Glutamatergic neuron (in vitro differentiated cells): Measurements from ENCODE around the gene KHSRP. TPM values are rescaled to one million over a fixed set of nuclear protein-coding genes. Genes with fewer than 3 reads are reported as not detected.
A peak's percentile ranks its signal among the peaks of the same experiment; 100 is the strongest.

Experiments
- DNase-seq: peaks from one replicate; pipeline ENCODE4 v3.0.0; 2022
- H3K27ac Mint-ChIP-seq: one replicate; pipeline ENCODE4 v1.8.0; 2020; ENCODE audit warnings: mild to moderate bottlenecking, mixed read lengths, inconsistent platforms; ENCODE audit not compliant: unreplicated experiment
- H3K27me3 Mint-ChIP-seq: one replicate; pipeline ENCODE4 v1.8.0; 2020; ENCODE audit warnings: mild to moderate bottlenecking, moderate library complexity, mixed read lengths, inconsistent platforms; ENCODE audit not compliant: unreplicated experiment
- H3K36me3 Mint-ChIP-seq: one replicate; pipeline ENCODE4 v1.8.0; 2020; ENCODE audit warnings: mild to moderate bottlenecking, mixed read lengths, inconsistent platforms; ENCODE audit not compliant: unreplicated experiment
- H3K4me1 Mint-ChIP-seq: one replicate; pipeline ENCODE4 v1.8.0; 2020; ENCODE audit warnings: mild to moderate bottlenecking, low read depth, mixed read lengths, inconsistent platforms; ENCODE audit not compliant: unreplicated experiment
- H3K4me3 Mint-ChIP-seq: one replicate; pipeline ENCODE4 v1.8.0; 2020; ENCODE audit warnings: mild to moderate bottlenecking, mixed read lengths, inconsistent platforms; ENCODE audit not compliant: unreplicated experiment
- H3K9me3 Mint-ChIP-seq: one replicate; pipeline ENCODE4 v1.8.0; 2020; ENCODE audit warnings: mild to moderate bottlenecking, moderate library complexity, mixed read lengths, inconsistent platforms; ENCODE audit not compliant: unreplicated experiment
- CTCF ChIP-seq: fragments of 200-600 bp; sonication (generic); IDR thresholded peaks from one replicate; pipeline ENCODE4 v1.5.0; 2021; ENCODE audit not compliant: partially characterized antibody, unreplicated experiment
- total RNA-seq: library from RNA; stranded (reverse); fragmentation: NEBNext Ultra II Directional; extraction: Animal tissue kit (Norgen Biotek cat#: 25700); gene quantifications from one replicate; pipeline ENCODE4 v1.2.1, GENCODE V29; 2021; ENCODE audit not compliant: unreplicated experiment

Gene KHSRP
- total RNA-seq, 1 donor from 2014 or later, result 318 TPM

GRCh38 chr19:6470173-6470572 lies 45.6 kb upstream of the KHSRP start:
- TF ChIP-seq CTCF, result no peak
- DNase-seq, result no peak
- H3K9me3 Mint-ChIP-seq, result peaks cover 3% of the 10 kb centered on the region
- no peaks in the 10 kb centered on the region for H3K4me1 Mint-ChIP-seq
- no peak overlapping the region for H3K4me3 Mint-ChIP-seq
- peaks cover 7% of the 10 kb centered on the region for H3K27me3 Mint-ChIP-seq
- H3K36me3 Mint-ChIP-seq, result peaks cover 4% of the 10 kb centered on the region
- no peak overlapping the region for H3K27ac Mint-ChIP-seq

- no peak for TF ChIP-seq CTCF
- peaks cover 5% of the 10 kb centered on the region for H3K9me3 Mint-ChIP-seq
- H3K27ac Mint-ChIP-seq, result no peak overlapping the region
- H3K27me3 Mint-ChIP-seq, result peaks cover 12% of the 10 kb centered on the region
- no peaks in the 10 kb centered on the region for H3K36me3 Mint-ChIP-seq
- no peaks in the 10 kb centered on the region for H3K4me1 Mint-ChIP-seq
- no peak overlapping the region for H3K4me3 Mint-ChIP-seq
- DNase-seq, result no peak
Measured at GRCh38 chr19:6467384-6467783, 42.8 kb upstream of the KHSRP start.

- H3K9me3 Mint-ChIP-seq, result peaks cover 5% of the 10 kb centered on the region
- no peak overlapping the region for H3K27ac Mint-ChIP-seq
- no peaks in the 10 kb centered on the region for H3K4me1 Mint-ChIP-seq
- peaks cover 12% of the 10 kb centered on the region for H3K27me3 Mint-ChIP-seq
- no peak overlapping the region for H3K4me3 Mint-ChIP-seq
- no peak for TF ChIP-seq CTCF
- no peak for DNase-seq
- H3K36me3 Mint-ChIP-seq, result no peaks in the 10 kb centered on the region
Measured at GRCh38 chr19:6466526-6467248, 42.1 kb upstream of the KHSRP start.

GRCh38 chr19:6465663-6466062 lies 41.1 kb upstream of the KHSRP start:
- no peak for DNase-seq
- Mint-ChIP-seq H3K4me1 (no peaks in the 10 kb centered on the region), H3K27me3 (peaks cover 12% of the 10 kb centered on the region), H3K36me3 (no peaks in the 10 kb centered on the region), H3K4me3 (no peak overlapping the region), H3K27ac (no peak overlapping the region), H3K9me3 (peaks cover 5% of the 10 kb centered on the region)
- no peak for TF ChIP-seq CTCF

- Mint-ChIP-seq H3K9me3 (peaks cover 6% of the 10 kb centered on the region), H3K4me3 (peak overlapping the region; percentile 40), H3K36me3 (no peaks in the 10 kb centered on the region), H3K27ac (no peak overlapping the region), H3K4me1 (no peaks in the 10 kb centered on the region), H3K27me3 (peaks cover 12% of the 10 kb centered on the region)
- no peak for DNase-seq
- TF ChIP-seq CTCF, result no peak
Measured at GRCh38 chr19:6465006-6465405, 40.4 kb upstream of the KHSRP start.
